Fibroblast of the aortic adventitia (primary cell): ENCODE results near the gene HSF5. TPM values are rescaled to one million over a fixed set of nuclear protein-coding genes. Genes with fewer than 3 reads are reported as not detected.

ENCODE experiments used
- DNase-seq: peaks from one replicate; pipeline ENCODE4 v3.0.0-alpha.2; 2010; ENCODE audit warnings: low read depth
- H3K4me3 ChIP-seq: 2 replicates; pipeline ENCODE4 v1.5.1; 2011; ENCODE audit warnings: low read depth, mild to moderate bottlenecking, control low read depth, low read length, moderate library complexity
- CTCF ChIP-seq: IDR thresholded peaks from 2 replicates; pipeline ENCODE4 v1.5.1; 2011; ENCODE audit warnings: mild to moderate bottlenecking, low read length, control low read depth, inconsistent platforms; ENCODE audit not compliant: insufficient read depth
- total RNA-seq: library from RNA; depleted of rRNA; stranded (reverse); fragments of >200 nt; gene quantifications from 2 replicates; pipeline ENCODE4 v1.2.3, GENCODE V29; 2012; ENCODE audit warnings: low replicate concordance

Gene HSF5
- 0.16 TPM in 1 of 2 replicates, not detected in the other for total RNA-seq

DNA sequence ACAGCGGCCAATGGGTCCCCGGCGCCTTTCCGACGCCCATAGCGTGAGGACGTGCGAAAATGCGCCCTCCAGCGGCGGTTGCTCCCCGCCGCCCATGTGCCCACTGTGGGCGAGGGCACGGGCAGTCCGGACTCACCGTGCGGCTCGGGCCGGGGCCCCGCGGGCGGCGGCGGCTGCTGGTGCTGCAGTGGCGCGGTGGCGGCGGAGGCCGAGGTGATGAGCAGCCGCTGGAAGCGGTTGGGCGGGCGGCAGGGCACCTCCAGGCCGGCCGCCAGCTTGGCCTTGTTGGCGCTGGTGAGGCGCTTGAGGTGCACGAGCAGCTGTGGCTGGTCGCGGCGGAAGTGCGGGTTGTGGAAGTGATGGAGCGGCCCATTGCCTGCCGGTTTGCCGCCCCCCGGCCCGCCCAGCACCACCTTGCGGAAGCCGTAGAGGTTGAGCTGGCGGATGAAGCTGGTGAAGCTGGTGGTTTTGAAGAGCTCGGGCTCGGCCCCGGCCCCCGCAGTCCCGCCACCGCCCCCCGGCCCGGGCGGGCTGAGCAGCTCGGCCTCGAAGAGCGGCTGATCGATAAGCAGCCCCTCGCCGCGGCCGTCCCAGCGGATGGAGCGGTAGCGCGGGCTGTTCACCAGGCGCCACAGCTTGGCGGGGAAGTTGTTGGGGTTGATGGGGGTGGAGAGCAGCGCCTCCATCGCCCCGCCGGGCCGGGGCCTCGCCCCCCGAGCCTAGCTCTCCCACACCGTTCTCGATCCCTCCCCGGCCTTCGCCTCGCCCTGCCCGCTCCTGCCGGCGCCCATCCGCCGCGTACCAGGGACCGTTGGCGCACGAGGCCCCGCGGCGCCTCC lies at the start of gene HSF5:
Gene HSF5 (minus strand): TSS at position 820 of the 839 bp plus-strand sequence. CDS start 134 bp downstream, at position 686.
- no peak within 1 kb of the TSS for H3K4me3 ChIP-seq
- DNase-seq = no peak
- no peak for TF ChIP-seq CTCF

DNA sequence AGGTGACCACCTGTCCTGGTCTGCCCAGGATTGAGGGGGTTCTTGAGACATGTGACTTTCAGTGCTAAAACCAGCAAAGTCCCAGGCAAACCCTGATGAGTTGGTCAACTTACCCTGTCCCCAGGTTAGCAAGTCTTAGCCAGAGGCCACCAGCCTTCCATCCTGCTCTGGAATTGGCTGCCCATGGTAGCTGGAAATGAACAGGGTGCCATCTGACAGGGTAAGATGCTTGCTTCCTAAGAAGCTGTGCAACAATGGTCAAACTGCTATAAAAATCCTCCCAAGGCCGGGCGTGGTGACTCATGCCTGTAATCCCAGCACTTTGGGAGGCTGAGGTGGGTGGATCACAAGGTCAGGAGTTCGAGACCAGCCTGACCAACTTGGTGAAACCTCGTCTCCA lies 49.1 kb upstream of the HSF5 start:
- TF ChIP-seq CTCF = no peak
- DNase-seq = no peak
- H3K4me3 ChIP-seq = no peak overlapping the region

- no peak overlapping the region for H3K4me3 ChIP-seq
- TF ChIP-seq CTCF = no peak
- DNase-seq = no peak
Observed at GRCh38 chr17:58536542-58536941, 48.3 kb upstream of the HSF5 start.

- no peak for TF ChIP-seq CTCF
- H3K4me3 ChIP-seq = no peak overlapping the region
- peak; percentile 56 for DNase-seq
Observed at GRCh38 chr17:58535431-58535830, 47.2 kb upstream of the HSF5 start.

GRCh38 chr17:58534901-58535421 lies 46.8 kb upstream of the HSF5 start:
- peak; percentile 42 for DNase-seq
- no peak for TF ChIP-seq CTCF
- H3K4me3 ChIP-seq = no peak overlapping the region

DNA sequence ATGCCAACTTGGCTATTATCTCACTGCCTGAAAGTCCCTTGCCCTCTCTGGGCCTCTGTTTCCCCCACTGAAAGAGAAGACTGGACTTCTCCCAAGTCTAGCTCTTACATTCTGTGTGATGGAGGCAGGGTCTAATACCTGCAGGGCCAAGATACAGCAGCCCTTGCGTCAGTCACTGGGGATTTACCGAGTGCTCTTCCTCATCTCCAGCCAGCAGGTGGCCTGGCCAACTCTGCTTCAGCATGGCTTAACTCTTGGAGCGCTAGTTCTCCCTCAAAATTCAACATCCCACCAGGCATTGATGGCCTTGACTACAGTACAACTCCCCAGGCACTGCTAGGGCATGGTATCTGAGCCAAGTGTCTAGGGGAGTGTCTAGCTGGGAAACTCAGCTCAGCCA lies 46.1 kb upstream of the HSF5 start:
- H3K4me3 ChIP-seq = no peak overlapping the region
- DNase-seq = no peak
- TF ChIP-seq CTCF = no peak
